NAMALWA (cell line): ENCODE results near the gene HSPB7.
"Not testable (repeated sequence)": the region's sequence is repeated elsewhere in the genome, so short reads cannot be mapped to it uniquely, and the experiment has no call there.

ENCODE experiments used
- DNase-seq: peaks from one replicate; pipeline ENCODE4 v3.0.0-alpha.2; 2015; ENCODE audit warnings: low spot score

HSPB7 gene

DNA sequence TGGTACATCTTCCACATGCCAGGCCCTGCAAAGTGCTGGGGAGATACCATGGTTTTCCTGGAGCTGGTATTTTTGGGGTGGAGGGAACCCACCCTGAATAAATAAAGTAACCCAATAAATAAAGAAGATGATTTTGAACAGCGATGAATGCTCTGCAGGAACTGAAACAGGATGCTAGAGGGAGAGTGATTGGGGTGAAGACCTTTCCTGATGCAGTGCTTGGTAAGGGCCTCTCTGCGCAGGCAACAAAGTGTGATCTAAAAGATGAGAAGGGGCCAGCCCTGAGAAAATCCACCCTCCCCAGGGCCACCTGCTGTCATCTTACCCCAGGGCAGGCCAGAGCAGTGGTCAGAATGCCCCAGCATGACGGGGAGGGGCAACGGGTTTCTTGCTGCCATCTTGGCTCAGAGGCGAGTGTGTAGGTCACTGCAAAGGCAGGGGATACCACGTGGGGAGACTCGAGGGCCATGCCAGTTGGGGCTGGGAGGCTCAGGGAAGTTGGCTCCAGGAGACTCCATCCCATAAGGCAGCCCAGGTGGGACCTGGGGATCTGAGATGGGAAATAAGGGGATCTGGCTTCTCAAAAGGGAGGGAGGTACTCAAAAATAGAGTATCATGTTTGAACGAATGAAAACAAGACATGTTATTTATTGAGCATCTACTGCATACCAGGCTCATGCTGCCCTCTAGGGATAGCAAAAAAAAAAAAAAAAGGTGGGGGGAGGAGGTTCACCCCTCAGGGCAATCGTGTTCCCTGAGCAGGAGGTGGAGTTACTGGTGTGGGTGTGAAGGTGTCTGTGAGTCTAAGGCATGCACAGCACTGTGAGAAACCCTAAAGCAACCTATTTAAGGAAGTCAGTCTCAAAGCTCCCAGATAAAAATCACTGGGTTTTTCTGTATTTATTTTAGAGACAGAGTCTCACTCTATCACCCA, 11.0 kb downstream of the HSPB7 start:
- peak; percentile 49 for DNase-seq

DNA sequence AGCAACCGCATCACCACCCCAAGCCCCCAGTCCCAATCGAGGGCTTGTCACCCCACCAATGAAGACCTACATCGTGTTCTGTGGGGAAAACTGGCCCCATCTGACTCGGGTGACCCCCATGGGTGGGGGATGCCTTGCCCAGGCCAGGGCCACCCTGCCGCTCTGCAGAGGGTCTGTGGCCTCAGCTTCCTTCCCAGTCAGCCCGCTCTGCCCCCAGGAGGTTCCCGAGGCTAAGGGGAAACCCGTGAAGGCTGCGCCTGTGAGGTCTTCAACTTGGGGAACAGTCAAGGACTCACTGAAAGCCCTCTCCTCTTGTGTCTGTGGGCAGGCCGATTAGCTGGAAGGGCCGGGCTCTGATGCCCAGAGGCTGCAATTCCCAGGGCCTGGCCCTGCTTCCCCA, 11.8 kb downstream of the HSPB7 start:
- DNase-seq, result no peak

DNA sequence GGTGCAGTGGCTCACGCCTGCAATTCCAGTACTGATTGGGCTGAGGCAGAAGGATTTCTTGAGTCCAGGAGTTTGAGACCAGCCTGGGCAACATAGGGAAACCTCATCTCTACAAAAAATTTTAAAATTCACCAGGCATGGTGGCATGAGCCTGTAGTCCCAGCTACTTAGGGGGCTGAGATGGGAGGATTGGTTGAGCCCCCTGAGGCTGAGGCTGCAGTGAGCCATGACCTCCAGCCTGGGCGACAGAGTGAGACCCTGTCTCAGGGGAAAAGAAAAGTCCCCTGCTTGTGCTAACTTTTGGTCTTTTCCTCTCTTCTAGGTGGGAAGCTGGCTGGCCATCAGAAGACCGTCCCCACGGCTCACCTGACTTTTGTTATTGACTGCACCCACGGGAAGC, 12.2 kb downstream of the HSPB7 start:
- DNase-seq, result no peak

DNA sequence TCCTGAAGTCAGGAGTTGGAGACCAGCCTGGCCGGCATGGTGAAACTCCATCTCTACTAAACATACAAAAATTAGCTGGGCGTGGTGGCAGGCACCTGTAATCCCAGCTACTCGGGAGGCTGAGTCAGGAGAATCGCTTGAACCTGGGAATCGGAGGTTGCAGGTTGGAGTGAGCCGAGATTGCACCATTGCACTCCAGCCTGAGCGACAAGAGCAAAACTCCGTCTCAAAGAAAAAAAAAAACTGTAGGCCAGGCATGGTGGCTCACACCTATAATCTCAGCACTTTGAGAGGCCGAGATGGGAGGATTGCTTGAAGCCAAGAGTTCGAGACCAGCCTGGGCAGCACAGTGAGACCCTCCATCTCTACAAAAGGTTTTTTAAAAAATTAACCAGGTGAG, 16.6 kb downstream of the HSPB7 start:
- DNase-seq, result not testable (repeated sequence)

DNA sequence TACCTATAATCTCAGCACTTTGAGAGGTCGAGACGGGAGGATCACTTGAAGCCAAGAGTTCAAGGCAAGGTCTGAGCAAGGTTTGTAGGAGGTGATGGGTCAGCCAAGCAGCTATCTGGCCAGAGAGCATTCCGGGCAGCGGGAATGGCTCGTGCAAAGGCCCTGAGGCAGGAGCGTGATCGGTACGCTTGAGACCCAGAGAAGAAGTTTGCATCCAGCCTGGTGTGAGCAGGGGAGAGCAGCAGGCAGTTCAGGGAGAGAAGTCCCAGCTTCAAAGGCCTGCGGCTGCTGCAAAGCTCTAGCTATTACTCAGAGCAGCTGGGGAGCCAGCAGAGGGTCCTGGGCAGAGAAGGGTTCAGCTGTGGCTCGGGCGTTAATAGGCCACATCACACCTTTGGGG, 18.9 kb downstream of the HSPB7 start:
- DNase-seq, result no peak

DNA sequence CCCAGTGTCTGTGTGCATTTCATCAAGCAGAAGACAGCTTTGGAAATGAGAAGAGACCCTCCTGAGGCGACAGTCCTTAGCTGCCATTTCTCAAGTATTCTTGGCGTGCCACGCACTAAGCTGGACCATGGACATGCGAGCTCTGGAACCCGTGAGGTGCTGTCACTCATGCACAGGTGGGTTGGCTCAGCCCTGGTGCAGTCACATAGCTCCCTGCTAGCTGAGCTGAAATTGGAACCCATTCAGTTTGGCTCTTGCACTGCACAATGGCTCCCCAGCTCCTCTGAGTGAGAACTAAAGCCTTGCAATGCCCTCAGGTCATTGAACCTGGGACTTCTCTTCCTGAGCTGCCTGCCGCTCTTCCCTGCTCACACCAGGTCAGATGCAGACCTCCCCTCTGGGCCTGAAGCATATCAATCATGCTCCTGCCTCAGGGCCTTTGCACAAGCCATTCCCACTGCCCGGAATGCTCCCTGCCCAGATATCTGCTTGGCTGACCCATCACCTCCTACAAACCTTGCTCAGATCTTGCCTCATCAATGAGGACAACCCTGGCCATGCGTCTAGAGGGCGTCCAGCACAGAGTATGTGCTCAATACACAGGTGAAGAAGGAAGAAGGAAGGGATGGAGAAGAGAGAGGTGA, 20.1 kb downstream of the HSPB7 start:
- DNase-seq, result no peak

DNA sequence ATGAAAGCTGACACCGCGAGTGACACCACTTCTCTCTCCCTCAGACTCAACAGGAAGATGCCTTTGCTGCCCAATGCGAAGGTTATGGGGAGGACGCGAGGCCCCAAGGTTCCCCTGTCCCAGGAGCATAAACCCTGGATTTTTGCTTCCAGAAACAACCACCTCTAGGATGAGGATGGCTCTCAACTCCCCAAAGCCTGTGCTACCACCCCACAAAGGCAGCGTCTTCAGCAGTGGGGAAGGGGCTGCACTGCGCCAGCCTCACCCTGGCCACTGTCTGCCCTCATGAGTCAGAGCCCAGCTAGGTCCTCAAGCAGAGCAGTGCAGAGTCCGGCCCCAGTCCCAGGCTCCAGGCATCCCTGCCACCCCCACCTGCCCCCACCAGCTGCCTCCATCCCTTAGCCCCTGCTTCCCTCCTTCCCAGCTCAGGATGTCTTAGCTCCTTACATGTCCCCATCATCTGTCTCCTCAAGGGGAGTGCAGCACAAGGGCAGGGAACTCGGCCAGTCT, 20.7 kb downstream of the HSPB7 start:
- no peak for DNase-seq

DNA sequence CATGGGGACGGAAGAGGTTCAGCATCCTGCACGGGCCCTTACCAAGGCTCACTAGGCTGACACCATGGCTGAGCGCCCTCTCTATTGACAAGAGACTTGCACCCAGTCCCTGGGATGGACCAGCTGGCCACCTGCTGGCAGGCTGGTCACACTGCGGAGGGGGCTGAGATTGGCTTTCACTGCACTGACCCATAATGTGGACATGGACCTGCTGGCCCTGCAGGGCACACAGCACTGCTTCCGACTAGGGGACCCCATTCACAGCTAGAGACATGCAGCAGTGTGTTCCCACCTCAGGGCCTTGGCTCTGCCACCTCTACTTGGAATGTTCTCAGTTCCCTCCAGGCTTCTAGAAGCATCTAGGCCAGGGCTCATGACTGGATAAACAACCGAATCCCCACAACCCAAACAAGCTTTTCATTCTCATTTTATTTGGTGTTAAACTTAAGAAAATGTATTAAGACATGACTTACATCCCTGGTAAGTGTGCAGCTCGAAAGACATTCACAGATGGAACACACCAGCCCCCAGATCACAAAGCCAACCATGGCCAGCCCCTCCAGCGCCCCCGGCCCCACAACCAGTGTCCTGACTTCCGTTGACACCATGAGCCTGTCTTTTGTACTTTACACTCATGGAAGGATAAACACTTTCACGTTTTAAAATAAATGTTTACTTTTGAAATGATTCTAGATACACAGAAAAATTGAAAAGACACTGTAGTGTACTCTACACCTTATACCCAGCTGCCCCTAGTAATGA, 23.1 kb downstream of the HSPB7 start:
- peak; percentile 48 for DNase-seq

DNA sequence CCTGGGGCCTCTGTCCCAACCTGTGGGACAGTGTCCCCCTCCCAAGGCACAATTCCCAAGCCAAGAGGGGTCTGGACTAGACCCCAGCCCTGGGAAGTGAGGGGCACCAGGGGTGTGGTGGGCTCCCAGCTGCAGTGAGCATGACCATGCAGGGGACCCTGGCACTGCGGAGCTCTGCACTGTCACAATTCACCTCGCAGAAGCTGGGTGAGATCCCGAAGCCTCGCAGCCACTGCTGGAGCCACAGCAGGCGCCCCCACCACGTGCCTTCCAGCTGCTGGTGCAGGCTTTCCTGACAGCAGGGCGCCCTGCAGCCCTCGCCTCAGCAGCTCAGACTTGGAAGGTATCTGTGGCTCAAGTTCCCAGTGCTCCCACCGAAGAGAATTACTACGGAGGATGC, 23.8 kb downstream of the HSPB7 start:
- DNase-seq, result no peak

DNA sequence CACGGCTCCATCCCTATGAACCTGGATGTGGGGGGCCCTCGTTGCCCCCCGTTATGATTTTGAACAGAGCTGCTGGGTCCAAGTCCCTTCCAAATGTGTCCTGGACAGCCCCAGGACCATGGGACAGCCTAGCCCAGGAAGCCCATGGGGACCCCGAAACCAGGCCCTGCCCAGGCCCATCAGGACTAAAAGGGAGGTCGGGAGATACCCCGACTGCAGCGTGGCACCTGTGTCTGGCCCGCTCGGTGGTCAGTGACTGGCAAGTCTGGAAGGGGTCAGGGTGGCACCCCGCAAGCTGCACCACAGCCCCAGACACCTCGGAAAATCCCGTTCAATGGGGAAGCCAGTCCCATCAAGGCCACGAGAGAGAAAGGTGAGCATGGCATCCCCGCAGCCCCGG, 24.2 kb downstream of the HSPB7 start:
- DNase-seq, result no peak

DNA sequence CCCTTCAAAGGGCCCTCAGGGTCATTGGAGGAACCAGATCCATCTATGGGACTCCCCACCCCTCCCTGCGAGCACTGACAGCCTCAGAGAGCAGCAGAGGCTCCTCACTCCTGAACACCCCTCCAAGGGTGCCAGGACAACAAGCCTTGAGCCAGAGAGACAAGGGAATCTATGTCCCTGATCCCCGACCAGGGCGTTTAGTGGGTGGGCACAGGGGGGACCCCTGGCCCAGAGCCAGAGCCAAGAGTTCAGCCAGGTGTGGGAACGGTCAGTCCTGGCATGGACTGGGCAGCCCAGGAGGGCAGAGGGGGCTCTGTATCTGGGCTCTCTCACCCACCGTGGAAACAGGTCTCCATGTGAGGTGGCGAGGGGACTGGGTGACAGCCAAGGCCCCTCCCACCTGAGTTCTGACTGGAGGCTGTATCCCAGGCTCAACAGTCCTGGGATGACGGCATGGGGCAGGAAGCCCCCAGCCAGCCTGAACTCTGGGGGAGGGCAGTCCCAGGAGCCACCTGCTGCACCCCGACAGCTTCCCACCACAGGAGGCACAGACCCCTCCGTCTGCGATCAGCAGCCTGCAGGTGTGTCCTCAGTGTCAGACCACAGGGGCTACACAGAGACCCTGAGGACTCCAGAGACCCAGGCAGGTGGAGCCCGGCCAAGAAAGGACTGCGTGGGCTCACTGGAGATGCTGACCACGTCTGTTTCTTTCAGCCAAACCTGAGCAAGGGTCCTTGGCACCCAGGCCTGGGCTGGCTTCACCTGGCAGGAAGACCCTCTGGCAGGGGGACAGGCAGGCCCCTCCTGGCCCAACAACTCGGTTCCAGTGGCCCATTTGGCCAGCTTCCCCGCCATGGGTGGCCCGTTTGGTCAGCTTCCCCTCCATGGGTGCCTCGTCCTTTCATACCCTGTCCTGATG, 25.0 kb downstream of the HSPB7 start:
- DNase-seq, result no peak

DNA sequence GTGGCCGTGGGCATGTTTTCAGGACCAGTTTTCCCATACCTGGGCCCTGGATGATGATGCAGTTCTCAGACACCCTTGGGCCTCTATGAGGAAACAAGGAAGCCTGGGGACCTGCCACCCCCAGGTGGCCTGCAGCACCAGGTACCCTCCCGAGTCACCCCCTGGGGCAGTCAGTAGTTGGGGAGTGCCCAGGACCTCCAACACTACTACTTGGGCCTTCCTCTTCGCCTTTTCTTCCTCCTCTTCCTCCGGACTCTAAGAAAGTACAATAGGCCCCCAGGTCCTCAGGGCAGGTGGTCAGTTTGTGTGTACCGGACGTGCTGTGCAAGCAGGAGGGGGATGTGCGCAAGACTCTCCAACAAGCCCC, 25.7 kb downstream of the HSPB7 start:
- no peak for DNase-seq

DNA sequence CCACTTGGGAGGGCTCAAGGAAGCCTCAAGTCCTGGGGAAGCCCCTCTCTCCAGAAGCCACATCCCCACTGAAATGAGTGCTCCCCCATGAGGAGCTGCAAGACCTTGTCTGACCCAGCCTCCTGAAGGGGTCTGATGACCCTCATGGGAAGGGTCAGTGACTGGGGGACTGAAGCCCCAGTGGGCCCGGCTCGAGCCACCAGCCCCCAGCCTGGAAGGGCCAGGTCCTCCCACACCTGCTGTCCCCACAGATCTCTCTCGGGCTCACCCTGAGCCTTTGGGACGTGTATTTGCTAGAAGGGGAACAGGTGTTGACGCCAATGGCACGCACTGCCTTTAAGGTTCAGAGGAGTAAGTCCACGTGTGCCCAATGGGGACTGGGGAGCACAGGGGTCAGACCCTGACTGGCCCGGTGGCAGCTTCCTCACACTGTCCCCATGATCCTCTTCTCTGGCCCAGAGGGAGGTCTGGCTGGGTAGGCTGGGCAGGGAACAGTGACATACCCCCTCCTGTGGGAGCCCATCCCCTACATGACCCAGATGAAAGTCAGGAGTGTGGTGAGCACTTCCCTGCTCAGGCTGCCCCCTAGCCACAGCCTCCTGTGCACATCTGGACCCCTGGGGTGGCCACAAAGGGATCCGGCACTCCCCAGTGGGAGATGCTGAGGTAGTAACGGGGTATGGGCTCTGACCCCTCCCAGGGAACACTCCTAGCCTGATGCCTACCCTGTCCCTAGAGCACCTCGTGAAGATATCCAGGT, 26.2 kb downstream of the HSPB7 start:
- no peak for DNase-seq

DNA sequence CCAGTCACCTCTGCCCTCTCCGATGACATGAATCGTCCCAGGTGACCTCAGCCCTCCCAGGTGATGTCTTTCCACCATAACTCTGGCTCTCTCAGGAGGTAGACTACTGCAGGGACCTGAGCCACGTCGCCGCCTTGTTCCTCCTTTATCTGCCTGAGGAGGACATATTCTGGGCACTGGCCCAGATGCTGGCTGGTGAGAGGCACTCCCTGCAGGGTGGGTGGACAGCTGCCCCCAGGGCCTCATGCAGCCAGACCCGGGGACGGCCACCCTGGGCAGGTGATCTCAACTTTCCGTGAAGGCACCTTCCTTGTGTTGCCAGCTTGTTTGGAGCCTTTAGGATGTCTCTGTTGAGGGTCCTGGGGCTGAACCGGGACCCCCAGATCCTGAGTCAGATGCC, 28.1 kb downstream of the HSPB7 start:
- DNase-seq, result no peak

DNA sequence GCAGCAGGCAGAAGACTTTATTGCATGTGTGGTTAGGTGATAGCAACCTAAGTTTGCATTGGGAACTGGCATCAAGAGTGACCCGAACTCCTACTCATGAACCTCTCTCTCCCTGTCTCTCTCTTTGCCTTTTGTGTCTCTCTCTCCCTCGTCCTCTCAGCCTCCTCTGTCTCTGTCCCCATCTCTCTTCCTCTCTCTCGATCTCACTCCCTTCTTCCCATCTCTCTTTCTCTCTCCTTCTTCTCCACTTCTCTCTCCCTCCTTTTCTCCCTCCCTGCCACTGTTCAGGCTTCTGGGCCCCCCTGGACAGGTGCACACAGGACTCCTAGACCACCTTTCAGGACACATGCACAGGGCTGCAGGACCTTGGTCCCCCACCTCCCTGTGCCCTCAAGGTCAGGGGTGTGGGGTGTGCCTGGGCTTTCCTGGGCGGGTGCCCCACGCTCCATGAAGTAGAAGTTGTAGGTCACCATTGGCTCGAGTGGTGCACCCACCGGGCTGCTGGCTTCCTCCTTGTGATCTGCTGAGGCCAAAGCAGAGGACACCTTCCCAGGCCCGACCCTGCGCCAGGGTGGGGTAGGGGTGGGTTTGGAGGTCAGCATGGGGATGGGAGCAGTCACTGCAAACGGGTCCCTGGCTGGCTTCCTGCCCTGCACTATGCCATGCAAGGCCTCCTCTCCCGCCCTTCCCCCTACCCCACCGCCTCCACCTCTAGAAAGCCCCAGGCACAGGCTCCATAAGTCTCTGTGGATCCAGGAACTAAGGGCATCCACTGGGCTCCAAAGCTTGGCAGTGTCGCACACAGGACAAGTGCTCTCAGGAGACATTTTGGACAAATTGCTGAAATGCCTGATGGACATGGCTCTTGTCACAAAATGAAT, 28.7 kb downstream of the HSPB7 start:
- DNase-seq, result no peak

DNA sequence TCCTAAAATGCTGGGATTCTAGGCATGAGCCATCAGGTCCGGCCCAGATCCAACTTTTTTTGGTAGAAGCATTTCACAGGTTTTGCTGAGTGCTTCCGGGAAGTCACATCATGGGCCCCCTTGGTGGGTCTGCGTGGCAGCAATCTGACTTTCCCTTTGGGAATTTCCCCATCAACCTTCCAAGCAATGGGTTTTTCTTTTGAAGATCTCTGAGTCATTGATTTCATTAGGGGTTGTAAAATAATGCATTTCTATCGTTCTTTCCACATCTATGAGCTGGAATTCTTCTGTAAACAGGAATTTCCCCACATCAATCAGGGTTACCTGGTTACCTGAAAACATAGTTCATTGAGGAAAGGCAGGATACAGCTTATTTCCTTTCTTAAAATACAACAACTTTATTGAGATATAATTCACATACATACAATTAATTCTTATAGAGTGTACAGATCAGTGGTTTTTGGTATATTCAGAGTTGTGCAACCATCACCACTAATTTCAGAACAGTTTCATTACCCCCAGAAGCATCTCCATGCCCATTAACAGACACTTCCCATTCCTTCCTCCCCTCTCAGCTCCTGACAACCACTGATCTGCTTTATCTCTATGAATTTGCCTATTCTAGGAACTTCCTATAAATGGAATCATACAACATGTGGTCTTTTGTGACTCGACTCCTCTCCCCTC, 32.1 kb downstream of the HSPB7 start:
- DNase-seq, result no peak

DNA sequence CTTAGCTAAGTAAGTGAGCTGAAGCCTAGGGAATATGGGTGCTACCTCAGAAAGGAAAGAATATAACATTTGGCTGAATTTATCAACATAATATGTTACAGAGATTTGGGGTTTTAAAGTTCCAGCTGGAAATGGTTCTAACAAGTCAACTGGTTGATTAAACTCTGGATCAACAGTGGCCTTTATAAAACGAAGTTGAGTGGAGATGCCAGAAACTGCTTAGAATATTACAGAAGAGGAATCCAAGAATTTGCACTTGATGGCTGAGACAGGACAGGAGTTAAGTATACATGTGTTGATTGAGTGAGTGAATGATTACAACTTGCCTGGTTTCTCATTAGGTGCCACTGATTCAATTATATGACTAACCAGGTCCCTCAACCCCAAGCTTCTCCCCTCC, 34.6 kb downstream of the HSPB7 start:
- DNase-seq, result no peak

DNA sequence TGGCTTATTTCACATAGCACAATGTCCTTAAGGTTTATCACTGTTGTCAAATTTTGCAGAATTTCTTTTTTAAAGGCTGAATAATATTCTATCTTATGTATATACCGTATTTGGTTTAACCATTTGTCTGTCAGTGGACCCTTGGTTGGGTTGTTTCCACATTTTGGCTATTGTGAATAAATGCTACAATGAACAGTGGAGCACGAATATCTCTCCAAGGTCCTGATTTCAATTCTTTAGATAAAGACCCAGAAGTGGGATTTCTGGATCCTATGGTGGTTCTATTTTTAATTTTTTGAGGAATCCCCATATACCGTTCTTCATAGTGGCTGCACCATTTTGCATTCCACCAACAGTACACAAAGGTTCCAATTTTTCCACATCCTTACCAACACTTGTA, 36.2 kb downstream of the HSPB7 start:
- no peak for DNase-seq

DNA sequence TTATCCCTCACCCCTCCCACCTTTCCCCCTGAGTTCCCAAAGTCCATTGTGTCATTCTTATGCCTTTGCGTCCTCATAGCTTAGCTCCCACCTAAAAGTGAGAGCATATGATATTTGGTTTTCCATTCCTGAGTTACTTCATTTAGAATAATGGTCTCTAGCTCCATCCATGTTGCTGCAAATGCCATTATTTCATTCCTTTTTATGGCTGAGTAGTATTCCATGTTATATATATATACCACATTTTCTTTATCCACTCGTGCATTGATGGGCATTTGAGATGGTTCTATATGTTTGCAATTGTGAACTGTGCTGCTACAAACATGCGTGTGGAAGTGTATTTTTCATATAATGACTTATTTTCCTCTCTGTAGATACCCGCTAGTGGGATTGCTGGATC, 39.9 kb downstream of the HSPB7 start:
- not testable (repeated sequence) for DNase-seq
